ENCODE measurements around the gene LIFR. TPM values are rescaled to one million over a fixed set of nuclear protein-coding genes. Genes with fewer than 3 reads are reported as not detected.
"Not testable (repeated sequence)": the region's sequence is repeated elsewhere in the genome, so short reads cannot be mapped to it uniquely, and the experiment has no call there.

The LIFR gene
- under 1 TPM in 1 of 2 experiments, not detected in 1; 0.20 TPM for total RNA-seq

GRCh38 chr5:38556599-38557307 lies at the start of gene LIFR:
Gene LIFR, minus strand, starts transcription at chr5:38556646. Its CDS starts 25,999 bp downstream, at chr5:38530647.
- H3K27ac Mint-ChIP-seq = no peak within 1 kb of the TSS
- no peaks in the 10 kb centered on the region for H3K9me3 Mint-ChIP-seq
- intact Hi-C loops (cut with micrococcal nuclease) = loop anchor here (5.0 to 10.0 kb wide), 3 partner anchors 108 to 516 kb away; partner anchors contain the start of gene RICTOR
- H3K4me1 Mint-ChIP-seq (ENCODE audit: low read depth) = peaks cover 7% of the 10 kb centered on the region
- peak; percentile 66 for DNase-seq
- CTCF ChIA-PET = interaction anchor here (1.3 kb wide), 1 partner anchor 115 kb away, joined by 4 read pairs; no protein-coding TSS in a partner anchor
- H3K27me3 Mint-ChIP-seq (ENCODE audit: low read depth) = peaks cover 52% of the 10 kb centered on the region
- H3K36me3 Mint-ChIP-seq (ENCODE audit: low read depth) = no peaks in the 10 kb centered on the region
- peak within 1 kb of the TSS; percentile 79 for H3K4me3 Mint-ChIP-seq

GRCh38 chr5:38605610-38606009 lies 49.2 kb upstream of the LIFR start:
- DNase-seq = no peak
- peaks cover 7% of the 10 kb centered on the region for H3K27me3 Mint-ChIP-seq (ENCODE audit: low read depth)
- H3K27ac Mint-ChIP-seq = no peak overlapping the region
- no peak overlapping the region for H3K4me3 Mint-ChIP-seq
- H3K4me1 Mint-ChIP-seq (ENCODE audit: low read depth) = no peaks in the 10 kb centered on the region
- H3K9me3 Mint-ChIP-seq = no peaks in the 10 kb centered on the region
- CTCF ChIA-PET = no interaction called here
- H3K36me3 Mint-ChIP-seq (ENCODE audit: low read depth) = no peaks in the 10 kb centered on the region
- intact Hi-C loops (cut with micrococcal nuclease) = no loop called here

GRCh38 chr5:38603691-38604090 lies 47.2 kb upstream of the LIFR start:
- H3K27me3 Mint-ChIP-seq (ENCODE audit: low read depth) = peaks cover 8% of the 10 kb centered on the region
- no peaks in the 10 kb centered on the region for H3K4me1 Mint-ChIP-seq (ENCODE audit: low read depth)
- H3K27ac Mint-ChIP-seq = no peak overlapping the region
- H3K36me3 Mint-ChIP-seq (ENCODE audit: low read depth) = no peaks in the 10 kb centered on the region
- H3K9me3 Mint-ChIP-seq = no peaks in the 10 kb centered on the region
- intact Hi-C loops (cut with micrococcal nuclease) = no loop called here
- CTCF ChIA-PET = no interaction called here
- H3K4me3 Mint-ChIP-seq = no peak overlapping the region
- no peak for DNase-seq

GRCh38 chr5:38602641-38603040 lies 46.2 kb upstream of the LIFR start:
- intact Hi-C loops (cut with micrococcal nuclease) = no loop called here
- Mint-ChIP-seq H3K4me1 (ENCODE audit: low read depth) (no peaks in the 10 kb centered on the region), H3K27ac (no peak overlapping the region), H3K9me3 (no peaks in the 10 kb centered on the region), H3K27me3 (ENCODE audit: low read depth) (peaks cover 5% of the 10 kb centered on the region), H3K4me3 (no peak overlapping the region), H3K36me3 (ENCODE audit: low read depth) (no peaks in the 10 kb centered on the region)
- CTCF ChIA-PET = no interaction called here
- no peak for DNase-seq

- H3K27me3 Mint-ChIP-seq (ENCODE audit: low read depth) = peaks cover 5% of the 10 kb centered on the region
- DNase-seq = no peak
- H3K4me3 Mint-ChIP-seq = no peak overlapping the region
- H3K36me3 Mint-ChIP-seq (ENCODE audit: low read depth) = no peaks in the 10 kb centered on the region
- H3K4me1 Mint-ChIP-seq (ENCODE audit: low read depth) = no peaks in the 10 kb centered on the region
- no peaks in the 10 kb centered on the region for H3K9me3 Mint-ChIP-seq
- no peak overlapping the region for H3K27ac Mint-ChIP-seq
- intact Hi-C loops (cut with micrococcal nuclease) = no loop called here
- CTCF ChIA-PET = interaction anchor here (0.8 to 1.7 kb wide), 2 partner anchors 46 to 160 kb away, joined by 3 to 6 read pairs; no protein-coding TSS in a partner anchor
Observed at GRCh38 chr5:38601863-38602298, 45.4 kb upstream of the LIFR start.

- no peak for DNase-seq
- CTCF ChIA-PET = interaction anchor here (0.8 to 1.7 kb wide), 2 partner anchors 45 to 160 kb away, joined by 3 to 6 read pairs; no protein-coding TSS in a partner anchor
- intact Hi-C loops (cut with micrococcal nuclease) = no loop called here
- Mint-ChIP-seq H3K27me3 (ENCODE audit: low read depth) (peaks cover 5% of the 10 kb centered on the region), H3K4me1 (ENCODE audit: low read depth) (no peaks in the 10 kb centered on the region), H3K9me3 (no peaks in the 10 kb centered on the region), H3K36me3 (ENCODE audit: low read depth) (no peaks in the 10 kb centered on the region), H3K4me3 (no peak overlapping the region), H3K27ac (no peak overlapping the region)
Observed at GRCh38 chr5:38601133-38601862, 44.9 kb upstream of the LIFR start.

- Mint-ChIP-seq H3K4me1 (ENCODE audit: low read depth) (no peaks in the 10 kb centered on the region), H3K9me3 (no peaks in the 10 kb centered on the region), H3K27ac (no peak overlapping the region), H3K27me3 (ENCODE audit: low read depth) (peaks cover 5% of the 10 kb centered on the region), H3K36me3 (ENCODE audit: low read depth) (no peaks in the 10 kb centered on the region), H3K4me3 (no peak overlapping the region)
- DNase-seq = no peak
- intact Hi-C loops (cut with micrococcal nuclease) = no loop called here
- CTCF ChIA-PET = interaction anchor here (1.7 kb wide), 1 partner anchor 159 kb away, joined by 6 read pairs; no protein-coding TSS in a partner anchor
Observed at GRCh38 chr5:38600329-38601045, 44.0 kb upstream of the LIFR start.

- H3K4me3 Mint-ChIP-seq; H3K27me3 Mint-ChIP-seq (ENCODE audit: low read depth); CTCF ChIA-PET; intact Hi-C loops (cut with micrococcal nuclease); H3K36me3 Mint-ChIP-seq (ENCODE audit: low read depth); H3K9me3 Mint-ChIP-seq; DNase-seq; H3K4me1 Mint-ChIP-seq (ENCODE audit: low read depth); H3K27ac Mint-ChIP-seq: not testable (repeated sequence)
Observed at GRCh38 chr5:38599751-38600150, 43.3 kb upstream of the LIFR start.

GRCh38 chr5:38598994-38599617 lies 42.7 kb upstream of the LIFR start:
- no peak overlapping the region for H3K4me3 Mint-ChIP-seq
- no peaks in the 10 kb centered on the region for H3K9me3 Mint-ChIP-seq
- CTCF ChIA-PET = no interaction called here
- intact Hi-C loops (cut with micrococcal nuclease) = no loop called here
- no peak overlapping the region for H3K27ac Mint-ChIP-seq
- peaks cover 7% of the 10 kb centered on the region for H3K27me3 Mint-ChIP-seq (ENCODE audit: low read depth)
- H3K4me1 Mint-ChIP-seq (ENCODE audit: low read depth) = no peaks in the 10 kb centered on the region
- no peak for DNase-seq
- H3K36me3 Mint-ChIP-seq (ENCODE audit: low read depth) = no peaks in the 10 kb centered on the region

GRCh38 chr5:38598296-38598993 lies 42.0 kb upstream of the LIFR start:
- DNase-seq = no peak
- CTCF ChIA-PET = no interaction called here
- Mint-ChIP-seq H3K36me3 (ENCODE audit: low read depth) (no peaks in the 10 kb centered on the region), H3K4me3 (no peak overlapping the region), H3K27me3 (ENCODE audit: low read depth) (peaks cover 9% of the 10 kb centered on the region), H3K9me3 (no peaks in the 10 kb centered on the region), H3K4me1 (ENCODE audit: low read depth) (no peaks in the 10 kb centered on the region), H3K27ac (no peak overlapping the region)
- intact Hi-C loops (cut with micrococcal nuclease) = no loop called here

- H3K4me1 Mint-ChIP-seq (ENCODE audit: low read depth) = no peaks in the 10 kb centered on the region
- H3K4me3 Mint-ChIP-seq = no peak overlapping the region
- intact Hi-C loops (cut with micrococcal nuclease) = no loop called here
- DNase-seq = no peak
- CTCF ChIA-PET = interaction anchor here (1.7 kb wide), 1 partner anchor 155 kb away, joined by 5 read pairs; no protein-coding TSS in a partner anchor
- H3K27me3 Mint-ChIP-seq (ENCODE audit: low read depth) = peaks cover 9% of the 10 kb centered on the region
- H3K27ac Mint-ChIP-seq = no peak overlapping the region
- H3K36me3 Mint-ChIP-seq (ENCODE audit: low read depth) = no peaks in the 10 kb centered on the region
- no peaks in the 10 kb centered on the region for H3K9me3 Mint-ChIP-seq
Observed at GRCh38 chr5:38596981-38597380, 40.5 kb upstream of the LIFR start.
